ENCODE measurements around the gene GRID2. TPM values are rescaled to one million over a fixed set of nuclear protein-coding genes. Genes with fewer than 3 reads are reported as not detected.

GRID2 gene
- total and polyA plus RNA-seq, 2 donors from 2014 or later, result 0.19 TPM; not detected in 1

DNA sequence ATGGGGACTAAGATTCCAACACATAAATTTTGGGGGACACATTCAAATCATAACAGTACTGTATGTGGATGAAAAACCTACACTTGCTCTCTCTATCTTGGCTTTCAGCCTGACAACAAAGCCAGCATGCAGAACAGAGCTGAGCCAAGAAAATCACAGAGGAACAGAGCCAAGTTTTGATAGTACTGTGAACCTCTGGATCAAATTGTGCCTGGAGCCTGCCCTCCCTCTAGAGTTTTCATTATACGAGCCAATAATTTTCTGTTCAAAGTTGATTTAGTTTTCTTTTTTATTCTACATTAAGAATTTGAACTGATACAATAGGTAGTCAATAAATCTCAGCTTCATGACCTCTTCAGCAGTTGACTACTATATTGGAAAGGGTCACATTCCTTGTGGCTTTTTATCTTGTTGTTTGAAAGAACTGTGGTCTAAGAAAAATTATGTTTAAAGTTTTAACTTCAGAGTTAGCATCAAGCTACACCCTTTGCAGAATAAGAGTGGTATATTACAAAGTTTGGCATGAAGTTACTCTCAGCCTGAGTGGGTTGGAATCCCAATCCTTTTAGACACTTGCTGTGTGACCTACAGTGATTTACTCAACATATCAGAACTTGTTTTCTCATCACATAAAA, 31.1 kb downstream of the GRID2 start:
- TF ChIP-seq CTCF (IDR thresholded peaks at IDR 0.05; ENCODE audit: borderline replicate concordance, extremely low read depth, insufficient read depth), result no peak
- FAIRE-seq (no peak), DNase-seq (peak in 2 of 5 donors; percentile 3 to 28)
- no peaks in the 10 kb centered on the region for H3K9me3 ChIP-seq (ENCODE audit: control insufficient read depth in 2 of 3, insufficient read depth in 1 of 3, low read length in 3 of 3)
- no peak overlapping the region for H3K27ac ChIP-seq (ENCODE audit: low read depth in 2 of 2, low read length in 2 of 2)
- no peaks in the 10 kb centered on the region for H3K4me1 ChIP-seq (ENCODE audit: control insufficient read depth in 2 of 3, insufficient read depth in 2 of 3, low read depth in 1 of 3, low read length in 3 of 3)
- no peak overlapping the region for H3K9ac ChIP-seq (ENCODE audit: low read length in 3 of 3)
- H3K36me3 ChIP-seq (ENCODE audit: control insufficient read depth in 2 of 3, insufficient read depth in 3 of 3, low read length in 3 of 3), result no peaks in the 10 kb centered on the region
- no peaks in the 10 kb centered on the region for H3K27me3 ChIP-seq (ENCODE audit: control insufficient read depth, insufficient read depth, low read length)
- intact Hi-C loops (cut with DNase I), result no loop called here
- no peak overlapping the region for H3K4me3 ChIP-seq (ENCODE audit: low read length in 3 of 3)

DNA sequence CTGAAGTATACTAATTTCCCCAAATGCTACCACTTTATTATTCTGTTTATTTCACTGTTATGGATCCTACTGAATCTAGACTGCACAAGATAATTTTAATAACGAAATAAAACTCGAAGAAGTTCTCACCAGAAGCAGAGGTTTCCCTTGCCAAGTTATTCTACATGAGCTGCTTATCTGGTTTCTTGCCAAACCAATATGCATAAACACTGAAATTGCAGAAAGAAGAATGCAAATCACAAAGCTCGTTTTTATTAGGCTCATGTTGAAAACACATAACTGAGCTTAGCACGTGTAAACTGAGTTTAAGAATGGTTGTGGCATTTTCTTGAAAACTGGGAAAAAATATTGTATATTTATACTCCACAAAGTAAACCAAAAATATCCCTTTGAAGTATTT, 35.9 kb downstream of the GRID2 start:
- Histone ChIP-seq H3K9me3 (ENCODE audit: control insufficient read depth in 2 of 3, insufficient read depth in 1 of 3, low read length in 3 of 3) (no peaks in the 10 kb centered on the region), H3K27me3 (ENCODE audit: control insufficient read depth, insufficient read depth, low read length) (no peaks in the 10 kb centered on the region), H3K4me3 (ENCODE audit: low read length in 3 of 3) (no peak overlapping the region), H3K36me3 (ENCODE audit: control insufficient read depth in 2 of 3, insufficient read depth in 3 of 3, low read length in 3 of 3) (no peaks in the 10 kb centered on the region), H3K9ac (ENCODE audit: low read length in 3 of 3) (no peak overlapping the region), H3K27ac (ENCODE audit: low read depth in 2 of 2, low read length in 2 of 2) (no peak overlapping the region), H3K4me1 (ENCODE audit: control insufficient read depth in 2 of 3, insufficient read depth in 2 of 3, low read depth in 1 of 3, low read length in 3 of 3) (no peaks in the 10 kb centered on the region)
- DNase-seq, result no peak
- intact Hi-C loops (cut with DNase I), result no loop called here
- TF ChIP-seq CTCF (IDR thresholded peaks at IDR 0.05; ENCODE audit: borderline replicate concordance, extremely low read depth, insufficient read depth), result no peak
- FAIRE-seq, result no peak

- no peak for FAIRE-seq
- intact Hi-C loops (cut with DNase I), result no loop called here
Observed at GRCh38 chr4:92344216-92344615, 40.5 kb downstream of the GRID2 start.

More at GRCh38 chr4:92344216-92344615, 40.5 kb downstream of the GRID2 start:
- no peak for TF ChIP-seq CTCF (IDR thresholded peaks at IDR 0.05; ENCODE audit: borderline replicate concordance, extremely low read depth, insufficient read depth)
- no peak overlapping the region for H3K27ac ChIP-seq (ENCODE audit: low read depth in 2 of 2, low read length in 2 of 2)
- no peak overlapping the region for H3K4me3 ChIP-seq (ENCODE audit: low read length in 3 of 3)
- no peaks in the 10 kb centered on the region for H3K9me3 ChIP-seq (ENCODE audit: control insufficient read depth in 2 of 3, insufficient read depth in 1 of 3, low read length in 3 of 3)
- no peaks in the 10 kb centered on the region for H3K36me3 ChIP-seq (ENCODE audit: control insufficient read depth in 2 of 3, insufficient read depth in 3 of 3, low read length in 3 of 3)
- no peaks in the 10 kb centered on the region for H3K27me3 ChIP-seq (ENCODE audit: control insufficient read depth, insufficient read depth, low read length)
- no peak overlapping the region for H3K9ac ChIP-seq (ENCODE audit: low read length in 3 of 3)
- H3K4me1 ChIP-seq (ENCODE audit: control insufficient read depth in 2 of 3, insufficient read depth in 2 of 3, low read depth in 1 of 3, low read length in 3 of 3), result no peaks in the 10 kb centered on the region
- no peak for DNase-seq

All from kidney (tissue), 14 donors.